Gastroesophageal sphincter (tissue), 4 donors: ENCODE data around the gene CTNND2. TPM values are rescaled to one million over a fixed set of nuclear protein-coding genes. Genes with fewer than 3 reads are reported as not detected.

ENCODE experiments used
- ATAC-seq: fragments of 150-250 bp; one replicate; pipeline ENCODE4 v1.9.1; 2016; ENCODE audit warnings: mild to moderate bottlenecking, moderate library complexity
- H3K27ac ChIP-seq, 4 donors: fragments of 200-600 bp; sonication (generic) in 3 of 4; 1 replicate in 3 of 4; 2 replicates in 1 of 4; pipeline ENCODE4 v1.5.1; 2016 to 2019
- H3K27me3 ChIP-seq: fragments of 200-600 bp; sonication (generic); one replicate; pipeline ENCODE4 v1.5.1; 2019
- H3K36me3 ChIP-seq, 2 donors: fragments of 200-600 bp; sonication (generic); one replicate each; pipeline ENCODE4 v1.5.1; 2019; ENCODE audit warnings: control low read depth in 1 of 2
- H3K4me1 ChIP-seq, 3 donors: fragments of 200-600 bp; sonication (generic); 1 replicate in 2 of 3; 2 replicates in 1 of 3; pipeline ENCODE4 v1.5.1; 2016 to 2019; ENCODE audit warnings: control low read depth in 2 of 3
- H3K4me3 ChIP-seq, 2 donors: fragments of 200-600 bp; sonication (generic); one replicate each; pipeline ENCODE4 v1.5.1; 2019; ENCODE audit warnings: mild to moderate bottlenecking in 1 of 2, moderate library complexity in 1 of 2
- H3K9me3 ChIP-seq, 3 donors: fragments of 200-600 bp; sonication (generic); one replicate each; pipeline ENCODE4 v1.5.1; 2017 to 2019; ENCODE audit warnings: control low read depth in 2 of 3
- CTCF ChIP-seq, 4 experiments: fragments of 200-600 bp in 2 of 4; fragments of 450-650 bp in 2 of 4; sonication (generic) in 1 of 4; IDR thresholded peaks; one replicate each; pipeline ENCODE4 v1.5.1; 2017 to 2019; ENCODE audit warnings: antibody characterized with exemption in 4 of 4, mild to moderate bottlenecking in 2 of 4, moderate library complexity in 2 of 4
- EP300 ChIP-seq: sonication (generic); formaldehyde crosslinking; IDR thresholded peaks from one replicate; pipeline ENCODE4 v1.6.1; 2017; ENCODE audit warnings: antibody characterized with exemption, mild to moderate bottlenecking
- POLR2A ChIP-seq, 2 donors: fragments of 450-650 bp; IDR thresholded peaks; one replicate each; pipeline ENCODE4 v1.6.1; 2017; ENCODE audit warnings: antibody characterized with exemption in 2 of 2, mild to moderate bottlenecking in 2 of 2, moderate library complexity in 1 of 2
- POLR2AphosphoS5 ChIP-seq: sonication (generic); formaldehyde crosslinking; IDR thresholded peaks from one replicate; pipeline ENCODE4 v1.6.1; 2017; ENCODE audit warnings: antibody characterized with exemption
- WGBS, 2 donors: methylation state at CpG; one replicate each; pipeline ENCODE4 v1.1.5; 2018; ENCODE audit warnings: low coverage in 1 of 2; 5-methylcytosine and 5-hydroxymethylcytosine counted together
- total RNA-seq, 4 donors: library from RNA; depleted of rRNA; stranded (reverse); fragments of >200 nt; gene quantifications; one replicate each; pipeline ENCODE4 v1.1.0, GENCODE V29; 2016

Gene CTNND2
- total RNA-seq, 4 donors from 2014 or later = 0.40 to 3.1 (median 1.9) TPM

- ATAC-seq = no peak
- TF ChIP-seq POLR2AphosphoS5 = no peak
- no peak for TF ChIP-seq POLR2A (IDR thresholded peaks at IDR 0.05)
- TF ChIP-seq CTCF (IDR thresholded peaks at IDR 0.05) = no peak
- no peak for TF ChIP-seq EP300
- Histone ChIP-seq H3K36me3 (no peaks in the 10 kb centered on the region), H3K4me1 (no peaks in the 10 kb centered on the region), H3K27ac (no peak overlapping the region), H3K4me3 (no peak overlapping the region), H3K9me3 (no peaks in the 10 kb centered on the region), H3K27me3 (peaks cover 4% of the 10 kb centered on the region)
- WGBS, 2 donors = 84 to 88% methylated on average over 3 to 4 of the region's 4 CpGs
Measured at GRCh38 chr5:11361768-11362167, 542.5 kb downstream of the CTNND2 start.

DNA sequence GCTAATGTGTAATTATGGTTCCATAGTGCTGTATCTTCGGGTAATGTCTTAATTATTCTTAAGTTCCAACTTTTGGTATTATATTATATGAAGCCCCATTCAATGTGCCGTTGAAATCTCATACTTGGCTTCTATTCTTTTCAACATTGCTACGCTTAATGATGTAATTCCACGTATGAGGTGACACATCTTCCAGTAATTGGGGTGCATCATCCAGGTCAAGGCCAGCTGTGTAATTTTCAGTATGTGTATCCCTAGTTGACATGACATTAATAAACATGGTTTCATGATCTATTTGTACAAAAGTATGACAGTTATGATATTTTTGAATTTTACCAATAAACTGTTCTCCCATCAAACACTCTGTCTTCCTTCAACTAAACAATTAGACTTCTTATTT lies 546.3 kb downstream of the CTNND2 start:
- Histone ChIP-seq H3K9me3 (peaks cover 0 to 6% (median 0%) of the 10 kb centered on the region in 3 donors), H3K27ac (no peak overlapping the region), H3K4me3 (no peak overlapping the region), H3K27me3 (no peaks in the 10 kb centered on the region), H3K4me1 (no peaks in the 10 kb centered on the region), H3K36me3 (no peaks in the 10 kb centered on the region)
- WGBS, 2 donors = 67 to 68% methylated on average over 4 of the region's 4 CpGs
- ATAC-seq = no peak
- TF ChIP-seq POLR2A (IDR thresholded peaks at IDR 0.05) (no peak), CTCF (IDR thresholded peaks at IDR 0.05) (no peak), EP300 (no peak), POLR2AphosphoS5 (no peak)

GRCh38 chr5:11355491-11355890 lies 548.8 kb downstream of the CTNND2 start:
- peaks cover 0 to 6% (median 0%) of the 10 kb centered on the region in 3 donors for H3K9me3 ChIP-seq
- no peak for TF ChIP-seq POLR2AphosphoS5
- H3K27me3 ChIP-seq = no peaks in the 10 kb centered on the region
- ATAC-seq = no peak
- H3K27ac ChIP-seq = no peak overlapping the region
- H3K36me3 ChIP-seq = no peaks in the 10 kb centered on the region
- no peaks in the 10 kb centered on the region for H3K4me1 ChIP-seq
- H3K4me3 ChIP-seq = no peak overlapping the region

- TF ChIP-seq CTCF (IDR thresholded peaks at IDR 0.05) (no peak), POLR2AphosphoS5 (no peak), POLR2A (IDR thresholded peaks at IDR 0.05) (no peak), EP300 (no peak)
- 41 to 58% methylated on average over 5 to 14 of the region's 16 CpGs for WGBS, 2 donors
- no peak for ATAC-seq
Measured at GRCh38 chr5:11346336-11346735, 557.9 kb downstream of the CTNND2 start.

GRCh38 chr5:11335881-11336760 lies 568.1 kb downstream of the CTNND2 start:
- WGBS, 2 donors = 84 to 90% methylated on average over 3 of the region's 3 CpGs
- no peaks in the 10 kb centered on the region for H3K36me3 ChIP-seq
- ATAC-seq = no peak
- no peaks in the 10 kb centered on the region for H3K27me3 ChIP-seq
- H3K27ac ChIP-seq = no peak overlapping the region
- H3K9me3 ChIP-seq = no peaks in the 10 kb centered on the region
- TF ChIP-seq POLR2A (IDR thresholded peaks at IDR 0.05) (no peak), EP300 (no peak), CTCF (IDR thresholded peaks at IDR 0.05) (no peak), POLR2AphosphoS5 (no peak)
- H3K4me3 ChIP-seq = no peak overlapping the region
- H3K4me1 ChIP-seq = no peaks in the 10 kb centered on the region

More at GRCh38 chr5:11346336-11346735, 557.9 kb downstream of the CTNND2 start:
- no peaks in the 10 kb centered on the region for H3K27me3 ChIP-seq
- H3K27ac ChIP-seq = no peak overlapping the region
- H3K4me3 ChIP-seq = no peak overlapping the region
- H3K4me1 ChIP-seq = no peaks in the 10 kb centered on the region
- H3K9me3 ChIP-seq = no peaks in the 10 kb centered on the region
- no peaks in the 10 kb centered on the region for H3K36me3 ChIP-seq
